GM18867 (cell line): ENCODE data around the gene TCP1.
"Not testable (repeated sequence)": the region's sequence is repeated elsewhere in the genome, so short reads cannot be mapped to it uniquely, and the experiment has no call there.

ENCODE experiments used
- ATAC-seq: cut with Tn5 transposase; IDR thresholded peaks from one replicate; pipeline ENCODE4 v1.9.1; 2021; ENCODE audit warnings: mild to moderate bottlenecking, moderate library complexity; ENCODE audit not compliant: unreplicated experiment

TCP1 gene

DNA sequence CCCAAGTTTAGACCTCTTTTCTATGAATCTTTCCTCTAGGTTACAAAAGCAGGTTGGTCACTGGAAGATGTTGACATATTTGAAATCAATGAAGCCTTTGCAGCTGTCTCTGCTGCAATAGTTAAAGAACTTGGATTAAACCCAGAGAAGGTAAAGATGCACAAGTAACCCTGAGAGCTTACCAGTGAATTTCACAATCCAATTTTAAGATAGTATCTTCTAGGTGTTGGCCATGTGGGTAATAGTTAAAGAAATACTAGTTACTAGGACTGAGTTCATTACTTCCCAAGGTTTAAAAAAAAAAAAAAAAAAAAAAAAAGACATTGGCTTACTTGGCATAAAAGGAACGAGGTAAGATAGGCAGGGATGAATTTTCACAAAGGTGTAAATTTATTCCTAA, 11.3 kb downstream of the TCP1 start:
- no peak for ATAC-seq

DNA sequence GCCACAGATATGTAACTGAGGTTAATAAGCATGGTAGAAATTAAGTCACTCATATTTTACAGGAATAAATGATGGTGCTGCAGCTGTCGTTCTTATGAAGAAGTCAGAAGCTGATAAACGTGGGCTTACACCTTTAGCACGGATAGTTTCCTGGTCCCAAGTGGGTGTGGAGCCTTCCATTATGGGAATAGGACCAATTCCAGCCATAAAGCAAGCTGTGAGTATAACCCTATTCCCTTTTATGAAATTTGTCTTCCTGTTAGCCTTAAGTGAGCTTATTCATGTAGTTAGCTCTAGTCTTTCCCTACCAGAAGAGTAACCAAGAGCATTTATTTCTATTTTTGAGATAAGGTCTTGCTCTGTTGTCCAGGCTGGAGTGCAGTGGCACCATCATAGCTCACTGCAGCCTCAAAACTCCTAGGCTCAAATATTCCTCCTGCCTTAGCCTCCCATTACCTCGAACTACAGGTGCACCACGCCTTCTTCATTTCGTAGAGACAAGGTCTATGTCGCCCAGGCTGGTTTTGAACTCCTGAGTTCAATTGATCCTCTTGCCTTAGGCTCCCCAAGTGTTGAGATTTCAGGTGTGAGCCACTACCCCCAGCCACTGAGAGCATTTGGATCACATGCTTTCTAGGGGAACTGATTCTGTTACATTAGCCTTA, 12.0 kb downstream of the TCP1 start:
- ATAC-seq, result no peak

DNA sequence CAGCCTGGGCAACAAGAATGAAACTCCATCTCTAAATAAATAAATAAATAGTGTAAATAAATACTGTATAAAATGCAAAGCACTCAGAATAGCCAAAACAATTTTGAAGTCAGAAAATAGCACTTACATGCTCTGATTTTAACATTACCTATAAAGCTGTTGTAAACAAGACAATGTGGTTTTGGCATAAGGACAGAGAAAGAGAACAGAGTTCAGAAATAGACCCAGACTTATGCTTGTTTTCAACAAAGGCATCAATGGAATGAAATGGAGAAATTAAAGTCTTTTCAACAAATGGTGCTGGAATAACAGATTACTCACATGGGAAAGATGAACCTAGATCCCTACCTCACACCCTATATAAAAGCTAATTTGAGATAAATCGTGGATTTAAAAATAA, 17.2 kb downstream of the TCP1 start:
- no peak for ATAC-seq

DNA sequence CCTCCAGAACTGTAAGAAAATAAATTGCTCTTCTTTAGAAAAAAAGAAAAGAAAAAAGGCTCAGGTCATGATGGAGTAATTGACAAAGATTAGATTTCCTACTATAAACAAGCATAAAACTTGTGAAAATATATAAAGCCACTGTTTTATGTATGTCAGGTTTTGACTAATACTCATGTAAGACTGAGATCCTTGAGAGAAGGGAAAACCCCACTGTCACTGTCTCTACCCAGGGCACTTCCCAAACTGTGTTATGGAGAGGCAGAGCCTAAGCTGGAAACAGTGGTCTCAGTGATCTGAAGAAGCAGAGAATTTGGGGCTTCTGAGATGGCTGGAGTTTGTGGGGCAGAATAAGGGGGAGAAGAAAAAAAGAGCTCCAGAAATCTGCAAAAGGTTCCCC, 19.9 kb downstream of the TCP1 start:
- no peak for ATAC-seq

DNA sequence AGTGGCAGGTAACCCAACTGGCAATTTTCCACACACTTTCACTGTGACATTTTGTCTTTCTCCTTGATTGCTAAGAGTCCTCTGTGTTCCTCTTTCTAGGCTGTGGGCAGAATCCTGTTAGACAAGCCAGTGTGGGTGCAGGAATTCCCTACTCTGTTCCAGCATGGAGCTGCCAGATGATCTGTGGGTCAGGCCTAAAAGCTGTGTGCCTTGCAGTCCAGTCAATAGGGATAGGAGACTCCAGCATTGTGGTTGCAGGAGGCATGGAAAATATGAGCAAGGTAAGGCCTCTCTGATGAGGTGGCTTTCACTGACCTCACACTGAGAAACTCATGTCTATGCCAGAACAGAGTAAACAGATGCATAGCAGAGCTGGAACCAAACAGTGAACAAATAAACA, 22.5 kb downstream of the TCP1 start:
- ATAC-seq, result no peak

DNA sequence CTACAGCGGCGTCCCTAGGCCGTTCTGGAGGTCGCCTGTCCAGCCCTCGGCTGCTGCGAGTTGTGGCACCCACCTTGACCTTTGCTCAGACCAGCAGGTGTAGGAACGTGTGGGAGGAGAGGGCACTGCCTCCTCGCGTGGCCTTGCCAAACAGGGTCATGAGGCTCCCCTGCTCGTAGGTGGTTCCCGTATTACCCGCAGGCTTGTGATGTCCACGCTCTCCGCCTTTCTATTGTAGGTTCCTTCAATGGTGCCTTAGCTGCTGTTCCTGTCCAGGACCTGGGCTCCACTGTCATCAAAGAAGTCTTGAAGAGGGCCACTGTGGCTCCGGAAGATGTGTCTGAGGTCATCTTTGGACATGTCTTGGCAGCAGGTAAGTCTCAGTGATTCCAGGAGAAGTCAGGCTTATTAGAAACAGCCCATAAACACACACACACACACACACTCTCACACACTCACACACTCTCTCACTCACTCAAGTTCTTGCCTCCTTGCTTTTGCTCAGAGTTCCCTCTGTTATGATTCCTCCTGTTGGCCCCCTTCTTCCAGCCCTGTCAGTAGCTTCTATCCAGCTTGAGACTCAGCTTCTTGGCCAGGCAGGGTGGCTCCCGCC, 26.6 kb downstream of the TCP1 start:
- ATAC-seq, result peak; percentile 8

DNA sequence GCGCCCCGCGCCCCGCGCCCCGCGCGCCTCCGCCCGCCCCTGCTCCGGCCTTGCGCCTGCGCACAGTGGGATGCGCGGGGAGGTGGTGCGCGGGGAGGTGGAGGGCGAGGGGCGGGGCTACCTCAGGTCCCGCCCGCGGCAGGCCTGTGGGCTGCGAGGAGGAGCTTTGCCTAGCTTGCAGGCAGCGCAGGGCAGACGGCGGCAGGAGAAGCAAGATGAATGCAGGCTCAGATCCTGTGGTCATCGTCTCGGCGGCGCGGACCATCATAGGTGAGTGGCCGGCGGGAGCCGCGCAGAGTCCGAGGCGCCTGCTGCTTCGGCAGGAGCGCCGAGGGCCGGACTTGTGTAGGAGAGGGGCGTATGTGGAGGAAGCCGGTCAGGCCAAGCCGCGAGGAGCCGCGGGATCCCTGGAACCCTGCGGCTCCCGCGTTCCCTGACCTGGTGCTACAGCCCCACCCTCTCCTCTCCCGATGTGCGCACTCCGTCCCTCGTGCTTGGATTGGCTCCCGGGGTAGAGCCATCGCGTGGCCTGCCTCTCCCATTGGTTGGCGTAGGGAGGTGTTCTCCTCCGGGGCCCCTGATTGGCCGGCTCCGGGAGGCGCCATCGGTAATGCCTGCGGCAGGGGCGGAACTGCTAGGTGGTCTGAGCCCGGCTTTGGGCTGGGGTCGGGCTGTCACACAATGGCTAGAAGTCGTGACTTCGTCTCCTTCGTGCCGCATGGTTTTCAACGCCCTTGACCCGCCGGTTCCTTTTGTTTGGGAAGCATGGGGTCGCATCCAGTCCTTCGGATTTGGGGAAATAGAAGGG, 27.3 kb downstream of the TCP1 start, which contains the start of gene ACAT2:
Gene ACAT2 (plus strand): TSS at position 173 of the 808 bp plus-strand sequence. CDS start 43 bp downstream, at position 216.
- ATAC-seq, result peak; percentile 96

DNA sequence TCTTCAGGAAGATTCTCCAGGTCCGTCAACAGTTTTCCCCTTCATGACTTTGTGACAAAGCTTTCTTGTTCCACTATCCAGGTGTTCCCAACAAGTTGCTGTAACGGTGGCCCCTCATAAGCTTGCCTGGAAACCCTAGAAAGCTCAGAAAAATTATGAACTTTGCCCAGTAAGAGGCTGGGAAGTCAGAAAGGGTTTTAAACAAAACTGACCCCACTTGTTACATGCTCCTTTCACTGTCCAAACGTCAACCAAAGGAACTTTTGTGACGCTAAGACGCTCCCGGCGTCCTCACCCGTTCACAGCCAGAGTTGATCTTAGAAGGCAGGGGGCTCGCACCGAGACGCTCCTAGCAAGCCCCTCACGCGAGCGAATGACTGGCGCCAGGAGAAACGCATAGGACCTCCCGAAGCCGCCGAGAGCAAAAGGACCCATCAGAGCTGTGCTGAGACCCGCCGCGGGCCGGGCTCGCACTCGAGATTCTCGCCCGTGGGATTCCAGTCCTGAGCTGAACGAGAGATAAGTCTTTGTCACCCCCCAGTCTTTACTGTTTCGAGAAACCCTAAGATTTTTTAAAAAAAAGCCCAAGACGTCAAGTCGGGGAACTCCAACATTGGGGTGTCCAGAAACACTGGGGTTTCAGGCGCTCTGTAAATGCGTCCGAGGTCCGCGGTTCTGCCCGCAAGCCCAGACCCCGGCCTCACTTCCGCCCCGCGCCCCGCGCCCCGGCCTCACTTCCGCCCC, 28.1 kb downstream of the TCP1 start:
- ATAC-seq, result peak; percentile 2

DNA sequence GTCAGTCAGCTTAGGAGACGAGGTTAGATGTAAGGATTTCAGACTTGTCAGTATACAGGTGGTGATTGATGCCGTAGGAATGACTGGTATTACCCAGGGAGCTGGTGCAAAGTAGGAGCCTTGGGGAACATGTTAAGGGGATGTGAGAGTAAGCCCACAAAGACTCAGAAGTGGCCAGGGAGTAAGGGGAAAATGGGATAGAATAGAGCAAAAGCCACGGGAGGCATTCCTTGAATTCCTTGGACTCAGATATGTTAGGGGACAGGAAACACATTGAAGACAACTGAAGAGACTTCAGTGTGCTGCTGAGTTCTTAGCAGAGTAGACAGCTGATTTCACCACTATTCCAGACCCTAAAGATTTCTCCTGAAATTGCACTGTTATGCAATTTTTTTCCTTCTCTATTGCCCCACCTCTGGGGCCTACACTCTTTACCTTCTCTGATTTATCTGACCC, 28.8 kb downstream of the TCP1 start:
- ATAC-seq, result no peak

DNA sequence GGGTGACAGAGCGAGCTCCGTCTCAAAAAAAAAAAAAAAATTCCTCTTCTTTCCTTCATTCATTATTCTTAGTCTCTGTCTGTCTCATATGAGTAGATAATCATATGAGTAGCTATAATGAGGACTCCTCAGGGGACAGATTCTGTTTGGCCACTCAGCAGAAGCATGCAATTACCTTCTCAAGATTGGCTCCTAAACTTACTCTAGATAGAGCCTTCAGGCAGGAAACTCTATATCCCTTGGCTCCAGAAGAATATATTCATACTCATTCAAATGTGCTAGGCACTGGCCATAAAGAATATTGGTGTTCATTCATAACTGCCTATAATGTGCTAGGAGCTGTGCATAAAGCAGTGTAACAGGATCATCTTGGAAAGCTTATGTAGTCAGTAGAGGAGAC, 29.8 kb downstream of the TCP1 start:
- ATAC-seq, result no peak

DNA sequence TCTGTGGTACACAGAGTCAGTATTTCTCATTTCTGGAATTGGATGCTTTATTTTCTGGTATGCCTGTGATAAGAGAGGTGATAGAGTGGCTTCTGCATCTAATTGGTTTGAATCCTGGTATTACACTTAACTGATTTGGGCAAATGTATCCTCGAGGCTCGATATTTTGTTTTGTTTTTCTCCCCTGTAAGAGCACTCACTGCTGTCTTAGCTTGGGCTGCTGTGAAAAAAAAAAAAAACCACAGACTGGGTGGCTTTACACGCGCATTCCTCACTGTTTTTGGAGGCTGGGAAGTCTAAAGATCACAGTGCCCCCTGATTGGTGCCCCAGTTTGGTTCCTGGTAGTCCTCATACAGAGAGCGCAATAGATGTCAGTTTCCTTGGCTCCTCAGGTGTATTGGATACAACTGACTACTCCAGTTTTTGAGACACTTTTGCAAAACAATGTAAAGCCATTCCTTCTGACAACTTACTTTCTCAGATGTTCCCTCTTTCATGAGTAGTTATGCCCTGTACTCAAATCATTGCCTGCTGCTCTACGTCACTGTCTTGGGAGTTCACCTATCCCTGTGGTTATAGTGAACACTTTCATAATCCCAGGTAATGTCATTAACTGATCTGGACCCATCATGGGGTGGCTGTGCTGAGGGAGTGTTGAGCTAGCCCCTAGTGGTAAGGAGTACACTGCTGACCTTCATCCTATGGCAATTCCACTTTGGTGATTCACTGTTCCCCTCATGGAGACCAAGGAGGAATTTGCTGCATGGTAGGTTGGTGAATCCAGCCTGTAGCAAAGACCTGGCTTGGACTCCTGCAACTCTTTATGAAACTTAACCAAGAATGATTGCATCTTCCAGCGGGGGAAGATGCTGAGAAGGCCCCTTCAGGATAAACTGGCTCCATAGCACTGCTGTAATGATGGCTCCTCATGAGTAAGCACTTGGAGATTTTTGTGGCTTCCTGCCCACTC, 31.1 kb downstream of the TCP1 start:
- no peak for ATAC-seq

DNA sequence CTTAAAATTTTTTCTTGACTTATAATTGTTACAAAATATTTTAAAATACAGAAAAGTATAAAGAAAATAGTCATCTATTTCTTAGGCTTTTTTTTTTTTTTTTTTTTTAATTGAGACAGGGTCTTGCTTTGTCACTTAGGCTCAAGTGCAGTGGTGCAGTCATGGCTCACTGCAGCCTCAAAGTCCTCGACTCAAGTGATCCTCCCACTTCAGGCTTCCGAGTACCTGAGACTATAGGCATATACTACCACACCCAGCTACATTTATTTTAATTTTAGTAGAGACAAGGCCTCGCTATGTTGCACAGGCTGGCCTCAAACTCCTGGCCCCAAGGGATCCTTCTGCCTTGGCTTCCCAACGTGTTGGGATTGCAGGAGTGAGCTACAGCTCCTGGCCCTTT, 32.9 kb downstream of the TCP1 start:
- ATAC-seq, result no peak

DNA sequence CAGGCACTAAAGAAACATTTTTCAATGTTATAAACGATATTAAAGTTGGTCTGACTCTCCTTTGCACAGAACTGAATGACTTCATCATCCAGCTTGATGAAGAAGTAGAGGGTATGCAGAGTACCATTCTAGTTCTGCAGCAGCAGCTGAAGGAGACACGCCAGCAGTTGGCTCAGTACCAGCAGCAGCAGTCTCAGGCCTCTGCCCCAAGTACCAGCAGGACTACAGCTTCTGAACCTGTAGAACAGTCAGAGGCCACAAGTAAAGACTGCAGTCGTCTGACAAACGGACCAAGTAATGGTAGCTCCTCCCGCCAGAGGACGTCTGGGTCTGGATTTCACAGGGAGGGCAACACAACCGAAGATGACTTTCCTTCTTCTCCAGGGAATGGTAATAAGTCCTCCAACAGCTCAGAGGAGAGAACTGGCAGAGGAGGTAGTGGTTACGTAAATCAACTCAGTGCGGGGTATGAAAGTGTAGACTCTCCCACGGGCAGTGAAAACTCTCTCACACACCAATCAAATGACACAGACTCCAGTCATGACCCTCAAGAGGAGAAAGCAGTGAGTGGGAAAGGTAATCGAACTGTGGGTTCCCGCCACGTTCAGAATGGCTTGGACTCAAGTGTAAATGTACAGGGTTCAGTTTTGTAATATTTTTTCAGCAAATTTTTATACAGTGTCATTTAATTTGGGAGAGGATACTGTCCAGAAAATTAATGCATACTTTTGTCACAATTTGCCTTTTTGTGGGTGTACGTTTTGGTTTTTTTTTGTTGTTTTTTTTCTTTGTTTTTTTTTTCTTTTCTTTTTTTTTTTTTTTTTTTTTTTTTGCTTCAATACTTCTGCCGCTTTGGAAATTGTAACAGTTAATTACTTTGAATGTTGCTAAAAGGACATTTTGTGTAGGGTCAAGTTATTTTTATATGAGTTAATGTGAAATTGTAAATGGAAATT, 34.2 kb downstream of the TCP1 start:
- ATAC-seq, result no peak

DNA sequence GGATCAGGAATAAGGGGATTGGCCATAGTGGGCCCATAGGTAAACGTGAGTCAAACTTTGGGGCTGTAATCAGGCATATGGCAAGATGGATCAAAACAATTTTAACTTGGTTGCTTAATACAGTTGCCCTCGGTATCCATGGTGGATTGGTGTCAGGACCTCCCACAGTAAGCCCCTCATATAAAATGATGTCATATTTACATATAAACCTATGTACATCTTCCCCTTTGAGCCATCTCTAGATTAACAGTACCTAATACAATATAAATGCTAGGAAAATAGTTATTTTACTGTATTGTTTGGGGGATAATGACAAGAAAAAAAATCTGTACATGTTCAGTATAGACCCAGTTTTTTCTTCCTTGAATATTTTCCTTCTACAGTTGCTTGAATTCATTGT, 35.0 kb downstream of the TCP1 start:
- ATAC-seq, result no peak

DNA sequence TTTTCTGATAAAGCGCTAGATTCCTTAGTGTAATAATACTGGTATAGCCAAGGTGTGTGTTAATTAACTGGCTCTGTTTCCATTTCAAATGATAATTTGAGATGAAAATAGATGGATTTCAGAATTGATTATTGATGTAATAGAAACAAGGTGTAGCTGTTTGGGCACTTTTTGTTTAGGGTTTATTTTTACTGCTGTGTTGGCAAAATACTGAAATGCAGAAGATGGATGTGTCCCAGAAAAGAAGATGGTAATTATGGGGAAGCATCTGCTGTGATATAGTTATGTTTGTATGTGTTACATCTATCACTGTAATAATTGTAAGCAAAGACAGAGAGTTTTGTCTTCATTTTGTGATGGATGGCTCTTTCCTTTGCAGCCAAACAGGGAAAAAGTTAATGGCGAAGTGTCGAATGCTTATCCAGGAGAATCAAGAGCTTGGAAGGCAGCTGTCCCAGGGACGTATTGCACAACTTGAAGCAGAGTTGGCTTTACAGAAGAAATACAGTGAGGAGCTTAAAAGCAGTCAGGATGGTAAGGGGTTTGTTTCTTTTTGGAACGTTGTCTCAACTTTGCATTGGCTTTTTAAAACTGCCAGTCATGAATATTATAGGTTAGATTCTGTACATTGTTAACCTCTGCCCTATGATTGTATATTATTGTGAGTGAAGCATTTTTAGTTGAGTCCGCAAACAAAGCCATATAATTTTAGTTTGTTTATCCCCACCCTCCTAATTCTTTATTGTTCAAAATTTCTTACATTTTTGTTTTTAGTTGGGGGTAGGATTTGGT, 36.1 kb downstream of the TCP1 start:
- ATAC-seq, result no peak

DNA sequence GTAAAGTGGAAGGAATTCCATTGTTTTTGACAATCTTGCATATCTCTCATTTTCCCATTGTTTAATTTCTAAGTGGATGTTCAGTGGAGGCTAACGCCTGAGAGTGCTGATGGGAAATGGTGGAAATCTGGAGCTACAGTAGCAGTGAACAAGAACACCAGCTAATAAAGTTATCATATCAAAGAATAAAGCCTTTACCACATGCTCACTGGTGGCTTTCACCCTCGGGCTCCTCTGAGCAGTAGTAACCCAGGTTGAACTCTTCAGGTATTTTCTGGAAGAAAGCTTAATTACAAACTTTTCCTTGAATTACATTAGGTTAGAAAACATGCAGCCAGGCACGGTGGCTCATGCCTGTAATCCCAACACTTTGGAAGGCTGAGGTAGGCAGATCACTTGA, 38.0 kb downstream of the TCP1 start:
- no peak for ATAC-seq

DNA sequence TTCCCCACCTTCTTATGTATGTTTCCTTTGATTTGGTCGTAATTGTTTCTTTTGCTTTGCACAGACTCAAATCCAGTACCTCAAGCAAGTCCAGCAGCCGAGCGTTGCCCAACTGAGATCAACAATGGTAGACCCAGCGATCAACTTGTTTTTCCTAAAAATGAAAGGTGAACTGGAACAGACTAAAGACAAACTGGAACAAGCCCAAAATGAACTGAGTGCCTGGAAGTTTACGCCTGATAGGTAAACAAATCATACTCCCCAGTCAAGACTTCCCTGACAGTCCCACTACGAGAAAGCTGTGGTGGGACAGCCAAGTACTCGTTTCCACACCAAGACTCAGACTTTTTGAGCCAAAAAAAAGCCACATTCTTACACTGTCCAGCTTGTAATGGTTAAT, 41.3 kb downstream of the TCP1 start:
- ATAC-seq, result not testable (repeated sequence)

DNA sequence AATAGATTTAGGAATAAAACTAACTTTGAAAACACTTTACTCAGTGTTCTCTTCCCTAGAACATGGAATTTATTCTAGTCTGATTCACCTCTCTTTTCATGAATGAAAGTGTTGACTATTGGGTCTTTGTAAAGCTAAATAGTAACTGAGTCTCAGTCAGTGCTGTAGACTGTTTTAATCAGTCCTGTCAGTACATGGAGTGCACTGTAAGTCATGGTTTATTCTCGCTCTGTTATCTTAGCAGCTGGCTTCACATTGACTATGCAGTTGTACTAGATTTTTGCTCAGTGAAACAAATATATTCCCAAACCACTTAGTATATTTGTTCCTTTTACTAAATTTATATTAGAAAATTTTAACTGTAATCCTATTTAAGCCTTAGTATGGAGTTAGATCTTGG, 42.6 kb downstream of the TCP1 start:
- ATAC-seq, result no peak
